Sigmoid colon (tissue), 7 donors: ENCODE measurements around the gene MSANTD1. TPM values are rescaled to one million over a fixed set of nuclear protein-coding genes. Genes with fewer than 3 reads are reported as not detected.
A peak's percentile ranks its signal among the peaks of the same experiment; 100 is the strongest.

Source experiments
- DNase-seq: peaks from one replicate; pipeline ENCODE4 v3.0.0-alpha.2; 2019
- H3K27ac ChIP-seq, 4 donors: fragments of 200-600 bp; sonication (generic); one replicate each; pipeline ENCODE4 v1.5.1; 2016 to 2019; ENCODE audit warnings: mild to moderate bottlenecking in 1 of 4
- H3K27me3 ChIP-seq, 3 donors: fragments of 200-600 bp; sonication (generic); one replicate each; pipeline ENCODE4 v1.5.1; 2019; ENCODE audit warnings: mild to moderate bottlenecking in 1 of 3
- H3K36me3 ChIP-seq, 4 donors: fragments of 200-600 bp; sonication (generic); one replicate each; pipeline ENCODE4 v1.5.1; 2016 to 2019
- H3K4me1 ChIP-seq, 4 donors: fragments of 200-600 bp; sonication (generic); one replicate each; pipeline ENCODE4 v1.5.1; 2017 to 2019
- H3K4me3 ChIP-seq, 4 donors: fragments of 200-600 bp; sonication (generic); one replicate each; pipeline ENCODE4 v1.5.1; 2017 to 2019; ENCODE audit warnings: mild to moderate bottlenecking in 2 of 4, moderate library complexity in 1 of 4
- H3K9me3 ChIP-seq, 4 donors: fragments of 200-600 bp in 3 of 4; sonication (generic) in 3 of 4; one replicate each; pipeline versions ENCODE4 v1.5.1 to v1.6.1; 2013 to 2019
- CTCF ChIP-seq, 4 experiments: fragments of 450-650 bp in 3 of 4; fragments of 200-600 bp in 1 of 4; IDR thresholded peaks; one replicate each; pipeline ENCODE4 v1.5.1; 2016 to 2019; ENCODE audit warnings: antibody characterized with exemption in 4 of 4, mild to moderate bottlenecking in 3 of 4, moderate library complexity in 2 of 4
- EP300 ChIP-seq, 4 donors: sonication (generic); formaldehyde crosslinking; IDR thresholded peaks; one replicate each; pipeline ENCODE4 v1.6.1; 2017; ENCODE audit warnings: antibody characterized with exemption in 4 of 4
- POLR2A ChIP-seq, 2 donors: fragments of 450-650 bp; IDR thresholded peaks; one replicate each; pipeline ENCODE4 v1.6.1; 2016; ENCODE audit warnings: antibody characterized with exemption in 2 of 2, mild to moderate bottlenecking in 2 of 2, moderate library complexity in 2 of 2
- POLR2AphosphoS5 ChIP-seq, 4 donors: sonication (generic); formaldehyde crosslinking; IDR thresholded peaks; one replicate each; pipeline ENCODE4 v1.6.1; 2017; ENCODE audit warnings: antibody characterized with exemption in 4 of 4
- WGBS, 2 donors: extraction: QIAGEN DNeasy Blood & Tissue Kit; methylation state at CpG; one replicate each; pipeline ENCODE4 v1.1.7; 2013; 5-methylcytosine and 5-hydroxymethylcytosine counted together
- intact Hi-C: fragments of 100-400 bp; cut with DNase I; formaldehyde crosslinking; loops from one replicate; pipeline ENCODE4 v1.15.1; 2023
- polyA plus RNA-seq, 3 donors: library from polyadenylated mRNA; stranded (reverse); fragments of 200-250 nt; gene quantifications; one replicate each; pipeline ENCODE4 v1.2.3, GENCODE V29; 2013
- total RNA-seq, 4 donors: library from RNA; depleted of rRNA; stranded (reverse); fragments of >200 nt; gene quantifications; one replicate each; pipeline ENCODE4 v1.1.0, GENCODE V29; 2016
- donor health status: healthy with polysubstance abuse.
- donor health status: Bipolar disorder and iron deficiency.
- donor health status: healthy.

The MSANTD1 gene
- total and polyA plus RNA-seq, 7 donors, result under 0.01 to 1.2 (median 0.40) TPM; not detected in 1

GRCh38 chr4:3266076-3266475 is 17.1 kb downstream of the MSANTD1 start:
- no peaks in the 10 kb centered on the region for H3K27me3 ChIP-seq
- intact Hi-C loops, result no loop called here
- TF ChIP-seq POLR2A (IDR thresholded peaks at IDR 0.05) (no peak), POLR2AphosphoS5 (IDR thresholded peaks at IDR 0.05) (no peak), CTCF (IDR thresholded peaks at IDR 0.05) (no peak), EP300 (IDR thresholded peaks at IDR 0.05) (no peak)
- DNase-seq, result peak; percentile 27
- H3K4me1 ChIP-seq, result peaks cover 0 to 11% (median 8%) of the 10 kb centered on the region in 4 donors
- 94 to 95% methylated on average over 17 of the region's 17 CpGs for WGBS, 2 donors
- H3K9me3 ChIP-seq, result no peaks in the 10 kb centered on the region
- H3K36me3 ChIP-seq, result no peaks in the 10 kb centered on the region
- no peak overlapping the region for H3K27ac ChIP-seq
- H3K4me3 ChIP-seq, result no peak overlapping the region

GRCh38 chr4:3267576-3268394 is 18.8 kb downstream of the MSANTD1 start:
- TF ChIP-seq CTCF (IDR thresholded peaks at IDR 0.05) (no peak), EP300 (IDR thresholded peaks at IDR 0.05) (no peak), POLR2AphosphoS5 (IDR thresholded peaks at IDR 0.05) (no peak)
- Histone ChIP-seq H3K4me1 (peaks cover 0 to 11% (median 8%) of the 10 kb centered on the region in 4 donors), H3K27ac (no peak overlapping the region), H3K27me3 (no peaks in the 10 kb centered on the region), H3K4me3 (no peak overlapping the region), H3K9me3 (no peaks in the 10 kb centered on the region), H3K36me3 (no peaks in the 10 kb centered on the region)
- WGBS, 2 donors, result 63 to 80% methylated on average over 18 of the region's 18 CpGs
- DNase-seq, result peak; percentile 43
- intact Hi-C loops, result no loop called here

- no peaks in the 10 kb centered on the region for H3K27me3 ChIP-seq
- no peak for TF ChIP-seq CTCF (IDR thresholded peaks at IDR 0.05)
- TF ChIP-seq EP300 (IDR thresholded peaks at IDR 0.05), result no peak
- TF ChIP-seq POLR2A (IDR thresholded peaks at IDR 0.05), result no peak
- no peak for TF ChIP-seq POLR2AphosphoS5 (IDR thresholded peaks at IDR 0.05)
- no peak overlapping the region for H3K4me3 ChIP-seq
- H3K4me1 ChIP-seq, result peaks cover 0 to 11% (median 8%) of the 10 kb centered on the region in 4 donors
- H3K27ac ChIP-seq, result no peak overlapping the region
- WGBS, 2 donors, result 76 to 87% methylated on average over 17 of the region's 17 CpGs
- peak; percentile 60 for DNase-seq
- H3K9me3 ChIP-seq, result no peaks in the 10 kb centered on the region
- intact Hi-C loops, result no loop called here
- H3K36me3 ChIP-seq, result no peaks in the 10 kb centered on the region
Measured at GRCh38 chr4:3268395-3269104, 19.6 kb downstream of the MSANTD1 start.

GRCh38 chr4:3269105-3269927 is 20.4 kb downstream of the MSANTD1 start:
- Histone ChIP-seq H3K36me3 (no peaks in the 10 kb centered on the region), H3K27me3 (no peaks in the 10 kb centered on the region), H3K9me3 (no peaks in the 10 kb centered on the region), H3K27ac (peak overlapping the region in 2 of 4 donors; percentile 17 to 40), H3K4me1 (peaks cover 0 to 11% (median 8%) of the 10 kb centered on the region in 4 donors), H3K4me3 (no peak overlapping the region)
- intact Hi-C loops, result no loop called here
- no peak for TF ChIP-seq POLR2AphosphoS5 (IDR thresholded peaks at IDR 0.05)
- no peak for TF ChIP-seq POLR2A (IDR thresholded peaks at IDR 0.05)
- no peak for TF ChIP-seq CTCF (IDR thresholded peaks at IDR 0.05)
- TF ChIP-seq EP300 (IDR thresholded peaks at IDR 0.05), result no peak
- peak; percentile 54 for DNase-seq
- WGBS, 2 donors, result 89 to 90% methylated on average over 25 of the region's 25 CpGs
